ENCODE measurements around the gene ESRRG. TPM values are rescaled to one million over a fixed set of nuclear protein-coding genes. Genes with fewer than 3 reads are reported as not detected.
"Not testable (repeated sequence)": the region's sequence is repeated elsewhere in the genome, so short reads cannot be mapped to it uniquely, and the experiment has no call there.

The ESRRG gene
- total RNA-seq, 1 donor from 2014 or later: 0.23 TPM

GRCh38 chr1:216576234-216576937 is 146.8 kb downstream of the ESRRG start:
- DNase-seq (ENCODE audit: extremely low read depth, low read depth, low spot score): no peak

GRCh38 chr1:216566641-216567205 is 156.5 kb downstream of the ESRRG start:
- no peak for DNase-seq (ENCODE audit: extremely low read depth, low read depth, low spot score)

- DNase-seq (ENCODE audit: extremely low read depth, low read depth, low spot score): no peak
Observed at GRCh38 chr1:216563087-216563486, 160.1 kb downstream of the ESRRG start.

- DNase-seq (ENCODE audit: extremely low read depth, low read depth, low spot score): no peak
Observed at GRCh38 chr1:216562383-216562782, 160.8 kb downstream of the ESRRG start.

- DNase-seq (ENCODE audit: extremely low read depth, low read depth, low spot score): no peak
Observed at GRCh38 chr1:216560527-216560926, 162.7 kb downstream of the ESRRG start.

- DNase-seq (ENCODE audit: extremely low read depth, low read depth, low spot score): no peak
Observed at GRCh38 chr1:216559359-216559758, 163.9 kb downstream of the ESRRG start.

- DNase-seq (ENCODE audit: extremely low read depth, low read depth, low spot score): no peak
Observed at GRCh38 chr1:216555653-216556052, 167.6 kb downstream of the ESRRG start.

- DNase-seq (ENCODE audit: extremely low read depth, low read depth, low spot score): no peak
Observed at GRCh38 chr1:216554934-216555333, 168.3 kb downstream of the ESRRG start.

GRCh38 chr1:216553766-216554165 is 169.5 kb downstream of the ESRRG start:
- no peak for DNase-seq (ENCODE audit: extremely low read depth, low read depth, low spot score)

GRCh38 chr1:216553040-216553439 is 170.2 kb downstream of the ESRRG start:
- DNase-seq (ENCODE audit: extremely low read depth, low read depth, low spot score): no peak

- DNase-seq (ENCODE audit: extremely low read depth, low read depth, low spot score): no peak
Observed at GRCh38 chr1:216549796-216550195, 173.4 kb downstream of the ESRRG start.

GRCh38 chr1:216542741-216543140 is 180.5 kb downstream of the ESRRG start:
- no peak for DNase-seq (ENCODE audit: extremely low read depth, low read depth, low spot score)

GRCh38 chr1:216542263-216542662 is 181.0 kb downstream of the ESRRG start:
- DNase-seq (ENCODE audit: extremely low read depth, low read depth, low spot score): no peak

- no peak for DNase-seq (ENCODE audit: extremely low read depth, low read depth, low spot score)
Observed at GRCh38 chr1:216535751-216536150, 187.5 kb downstream of the ESRRG start.

GRCh38 chr1:216535059-216535458 is 188.2 kb downstream of the ESRRG start:
- DNase-seq (ENCODE audit: extremely low read depth, low read depth, low spot score): no peak

- DNase-seq (ENCODE audit: extremely low read depth, low read depth, low spot score): no peak
Observed at GRCh38 chr1:216533776-216534175, 189.5 kb downstream of the ESRRG start.

GRCh38 chr1:216532251-216532798 is 190.9 kb downstream of the ESRRG start:
- DNase-seq (ENCODE audit: extremely low read depth, low read depth, low spot score): no peak

GRCh38 chr1:216531263-216532239 is 191.7 kb downstream of the ESRRG start:
- DNase-seq (ENCODE audit: extremely low read depth, low read depth, low spot score): no peak

GRCh38 chr1:216529851-216530250 is 193.4 kb downstream of the ESRRG start:
- DNase-seq (ENCODE audit: extremely low read depth, low read depth, low spot score): not testable (repeated sequence)

- DNase-seq (ENCODE audit: extremely low read depth, low read depth, low spot score): no peak
Observed at GRCh38 chr1:216528816-216529215, 194.4 kb downstream of the ESRRG start.
